PFSK-1 (cell line): ENCODE data around the gene HOXA3.

ENCODE experiments used
- FOXP2 ChIP-seq: optimal IDR thresholded peaks from 2 replicates; pipeline ENCODE3; 2011; ENCODE audit warnings: borderline replicate concordance, control low read depth, inconsistent platforms; ENCODE audit not compliant: insufficient read depth; ENCODE audit errors: extremely low read length, extremely low read depth
- POLR2AphosphoS5 ChIP-seq: IDR thresholded peaks from 2 replicates; pipeline ENCODE4 v1.6.1; 2012; ENCODE audit warnings: low read depth, mild to moderate bottlenecking, control low read depth, low read length, moderate library complexity
- TAF1 ChIP-seq: IDR thresholded peaks from 2 replicates; pipeline ENCODE4 v1.6.1; 2012; ENCODE audit warnings: low read length, control low read depth, borderline replicate concordance; ENCODE audit not compliant: insufficient read depth

DNA sequence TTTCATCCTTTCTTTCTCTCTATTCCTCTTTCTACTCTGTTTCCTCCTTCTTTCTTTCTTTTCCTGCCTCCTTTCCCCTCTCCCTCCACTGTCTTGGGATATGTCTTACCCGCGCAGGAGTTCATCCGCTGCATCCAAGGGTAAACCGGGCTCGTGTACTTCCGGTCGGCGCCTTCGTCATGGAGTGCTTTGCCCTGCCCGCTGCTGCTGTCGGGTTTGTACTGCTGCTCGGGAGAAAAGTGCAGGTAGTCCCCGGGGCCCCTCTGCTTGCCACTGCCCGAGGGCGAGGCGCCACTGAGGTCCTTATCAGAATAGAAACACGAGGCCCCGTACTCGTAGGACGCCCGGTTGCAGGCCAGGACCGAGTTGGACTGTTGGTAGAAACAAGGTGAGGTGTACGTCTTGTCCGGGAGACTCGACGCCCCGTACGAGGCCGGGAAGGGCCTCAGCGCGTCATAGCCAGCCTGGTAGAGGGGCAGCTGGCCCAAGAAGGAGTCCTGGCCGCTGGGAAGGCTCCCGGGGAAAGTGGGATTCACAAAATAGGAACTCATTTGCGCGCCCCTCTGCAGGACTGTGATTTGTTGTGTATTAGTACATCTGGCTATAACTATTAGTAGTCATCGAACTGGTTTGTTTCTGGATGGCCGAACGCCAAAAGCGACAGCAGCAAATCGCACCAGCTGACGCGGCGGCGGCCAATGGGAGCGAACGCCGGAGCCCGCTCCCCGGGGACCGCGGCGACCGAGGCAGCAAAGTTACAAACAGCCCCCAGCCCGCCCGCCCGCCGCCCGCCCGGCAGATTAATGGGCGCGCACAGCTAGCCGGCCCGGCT is 5.0 kb downstream of the HOXA3 start, which contains the start of gene HOXA6:
- TF ChIP-seq POLR2AphosphoS5 (no peak), FOXP2 (no peak), TAF1 (no peak)
